ENCODE measurements around the gene CIC.
A peak's percentile ranks its signal among the peaks of the same experiment; 100 is the strongest.

Gene CIC

GRCh38 chr19:42290136-42290522 is 21.1 kb downstream of the CIC start:
- DNase-seq, result no peak

- DNase-seq, result no peak
Observed at GRCh38 chr19:42290523-42291434, 21.7 kb downstream of the CIC start.

GRCh38 chr19:42291435-42291810 is 22.4 kb downstream of the CIC start:
- DNase-seq, result no peak

GRCh38 chr19:42292042-42292960 is 23.2 kb downstream of the CIC start:
- no peak for DNase-seq

GRCh38 chr19:42292963-42293362 is 23.9 kb downstream of the CIC start:
- DNase-seq, result no peak

GRCh38 chr19:42293540-42293939 is 24.5 kb downstream of the CIC start:
- DNase-seq, result no peak

GRCh38 chr19:42293948-42294347 is 24.9 kb downstream of the CIC start:
- DNase-seq, result no peak

GRCh38 chr19:42294471-42295137 is 25.6 kb downstream of the CIC start:
- no peak for DNase-seq

GRCh38 chr19:42295342-42295741 is 26.3 kb downstream of the CIC start:
- no peak for DNase-seq

GRCh38 chr19:42295831-42296525 is 26.9 kb downstream of the CIC start:
- peak; percentile 84 for DNase-seq

DNA sequence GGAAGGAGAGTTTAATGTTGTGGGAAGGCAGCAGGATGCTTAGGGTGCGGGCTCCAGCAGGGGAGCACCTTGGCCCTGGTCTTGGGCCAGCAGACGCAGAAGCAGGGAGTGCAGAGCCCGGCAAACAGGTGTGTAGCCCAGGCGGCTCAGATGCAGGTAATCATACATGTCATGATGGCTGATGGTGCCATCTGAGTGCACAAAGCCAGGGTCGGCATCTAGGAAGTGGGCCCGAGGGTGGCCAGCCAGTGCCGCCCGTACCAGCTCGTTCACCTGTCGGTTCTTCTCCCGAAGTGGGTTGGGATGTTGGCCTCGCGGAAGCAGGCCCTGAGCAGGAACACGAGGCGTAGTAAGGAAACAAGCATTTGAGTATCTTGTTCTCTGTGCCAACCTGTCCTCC is 28.0 kb downstream of the CIC start:
- no peak for DNase-seq

- no peak for DNase-seq
Observed at GRCh38 chr19:42301646-42302203, 32.7 kb downstream of the CIC start, which contains the start of gene PRR19. Gene PRR19, plus strand, starts transcription at chr19:42302132. Its CDS starts 7,453 bp downstream, at chr19:42309585.

DNA sequence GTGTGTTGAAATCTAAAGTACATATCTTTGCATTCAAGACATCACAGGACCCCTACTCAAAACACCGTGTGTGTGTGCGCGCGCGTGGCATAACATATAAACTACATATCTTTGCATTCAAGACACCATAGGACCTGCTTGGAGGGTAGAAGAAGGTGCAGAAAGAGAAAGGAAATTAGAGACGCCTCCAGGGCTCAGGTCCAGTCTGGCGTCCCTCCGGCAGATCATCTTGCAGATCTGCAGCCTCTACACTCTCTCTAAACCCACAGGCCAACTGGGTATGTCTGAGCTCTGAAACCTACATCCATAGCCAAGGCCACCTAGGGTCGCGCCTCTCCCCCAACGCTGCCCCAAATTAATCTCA is 34.0 kb downstream of the CIC start:
- no peak for DNase-seq

- DNase-seq, result no peak
Observed at GRCh38 chr19:42303876-42304275, 34.8 kb downstream of the CIC start.

DNA sequence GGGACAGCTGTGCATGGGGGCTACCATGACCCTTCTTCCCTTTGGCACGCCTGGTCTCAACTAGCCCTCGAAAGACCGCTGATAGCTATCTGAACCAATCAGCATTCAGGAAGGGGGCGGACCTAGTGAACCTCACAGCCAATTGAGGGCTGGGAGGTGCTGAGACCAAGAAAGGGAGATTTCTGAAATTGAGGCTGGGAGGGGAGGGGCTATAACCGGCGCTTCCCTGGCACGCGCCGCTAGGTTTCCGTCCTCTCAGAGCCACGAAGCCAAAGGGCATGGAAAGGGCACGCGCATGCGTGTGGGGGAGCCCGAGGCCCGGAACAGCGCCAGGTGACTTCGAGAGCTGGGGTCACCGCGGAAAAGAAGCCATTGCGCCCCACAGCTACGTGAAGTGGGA is 37.6 kb downstream of the CIC start:
- DNase-seq, result no peak

DNA sequence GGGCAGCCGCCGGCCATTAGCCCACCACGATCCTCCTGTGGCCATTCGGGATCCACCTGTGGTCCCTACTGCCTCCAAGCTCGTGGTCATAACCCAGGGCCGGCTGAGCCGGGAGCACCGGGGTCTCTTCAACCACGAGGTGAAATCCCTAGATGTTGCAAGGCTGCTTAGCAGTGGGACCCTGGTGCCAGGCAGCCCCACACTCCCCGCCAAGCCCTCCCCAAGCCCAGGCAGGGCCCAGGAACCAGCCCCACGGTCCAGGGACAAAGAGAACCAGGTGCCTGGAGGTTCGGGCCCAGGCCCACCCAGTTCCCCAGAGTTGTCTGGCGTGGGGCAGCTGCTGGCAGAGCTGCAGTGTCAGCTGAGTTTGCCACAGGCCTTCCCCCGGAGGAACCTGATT is 40.6 kb downstream of the CIC start:
- DNase-seq, result no peak

GRCh38 chr19:42311657-42312056 is 42.6 kb downstream of the CIC start:
- DNase-seq, result no peak

- no peak for DNase-seq
Observed at GRCh38 chr19:42312370-42312769, 43.3 kb downstream of the CIC start.

DNA sequence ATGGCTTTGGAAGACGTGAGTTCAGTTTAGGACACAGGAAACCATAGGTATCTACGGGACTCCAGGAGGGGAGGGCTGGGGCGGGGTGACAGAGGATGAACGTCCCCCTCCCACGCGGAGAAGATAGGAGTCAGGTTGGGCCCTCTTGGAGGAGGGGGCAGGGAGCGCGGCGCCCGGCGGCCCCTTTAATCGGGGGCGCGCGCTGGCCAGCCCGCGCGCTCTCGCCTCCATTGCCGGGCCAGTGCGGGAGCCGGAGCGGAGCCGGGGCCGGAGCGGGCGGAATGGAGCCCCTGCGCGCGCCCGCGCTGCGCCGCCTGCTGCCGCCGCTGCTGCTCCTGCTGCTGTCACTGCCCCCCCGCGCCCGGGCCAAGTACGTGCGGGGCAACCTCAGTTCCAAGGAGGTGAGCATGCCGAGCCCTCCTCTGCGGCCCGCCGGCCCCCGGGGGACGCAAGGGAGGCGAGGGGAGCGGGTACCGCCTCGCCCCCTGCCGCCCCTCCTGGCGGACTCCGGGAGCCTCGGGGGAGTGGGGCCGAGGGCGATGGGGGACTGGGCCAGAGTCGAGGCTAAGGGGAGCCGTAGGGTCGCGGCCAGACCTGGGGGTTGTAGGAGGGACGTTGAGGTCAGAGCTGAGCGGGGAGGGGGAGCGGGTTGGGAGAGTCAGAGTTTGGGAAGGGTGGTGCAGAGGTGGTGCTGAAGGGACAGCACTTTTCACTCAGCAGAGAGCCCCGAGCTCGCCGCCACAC is 44.2 kb downstream of the CIC start, which contains the start of gene TMEM145:
Gene TMEM145 (plus strand): TSS at position 214 of the 744 bp plus-strand sequence. CDS start 68 bp downstream, at position 282.
- DNase-seq, result peak; percentile 44

DNA sequence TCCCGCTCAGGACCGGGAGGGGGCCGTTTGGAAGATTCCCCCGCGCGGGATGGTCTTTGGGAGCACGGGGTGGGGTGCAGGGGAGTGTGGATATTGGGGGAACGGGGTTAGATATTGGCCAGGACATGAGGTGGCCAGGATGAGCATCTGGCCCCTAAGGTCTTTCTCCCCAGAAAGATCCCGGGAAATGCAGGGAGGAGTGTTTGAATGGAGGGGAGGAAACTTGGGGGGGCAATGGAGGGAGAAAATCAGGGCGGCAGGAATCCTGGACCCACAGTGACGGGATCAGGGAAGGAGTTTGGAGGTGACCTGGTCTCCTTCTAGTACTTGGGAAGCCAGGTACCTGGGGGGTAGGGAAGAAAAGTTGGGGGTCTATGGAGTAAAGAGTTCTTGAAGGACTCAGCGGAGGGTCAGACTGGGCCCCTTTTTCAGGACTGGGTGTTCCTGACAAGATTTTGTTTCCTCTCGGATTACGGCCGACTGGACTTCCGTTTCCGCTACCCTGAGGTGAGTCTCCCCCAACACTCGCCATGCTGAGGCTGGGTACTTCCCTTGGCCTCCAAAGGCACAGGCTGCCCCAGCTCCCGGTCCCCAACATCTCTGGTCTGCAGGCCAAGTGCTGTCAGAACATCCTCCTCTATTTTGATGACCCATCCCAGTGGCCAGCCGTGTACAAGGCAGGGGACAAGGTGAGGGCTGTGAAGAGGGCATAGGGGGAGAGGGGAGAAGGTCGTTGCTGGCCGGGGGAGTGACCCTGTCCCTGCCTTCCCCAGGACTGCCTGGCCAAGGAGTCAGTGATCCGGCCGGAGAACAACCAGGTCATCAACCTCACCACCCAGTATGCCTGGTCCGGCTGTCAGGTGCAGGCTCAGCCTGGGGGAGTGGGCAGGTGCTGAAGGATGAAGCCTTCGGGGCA is 45.0 kb downstream of the CIC start:
- DNase-seq, result no peak
